Choroid plexus epithelial cell (primary cell): ENCODE results near the gene DEPDC5.
"Not testable (repeated sequence)": the region's sequence is repeated elsewhere in the genome, so short reads cannot be mapped to it uniquely, and the experiment has no call there.

Experiments
- DNase-seq: peaks from one replicate; pipeline ENCODE4 v3.0.0-alpha.2; 2010; ENCODE audit warnings: low read depth
- H3K4me3 ChIP-seq: 2 replicates; pipeline ENCODE4 v1.5.1; 2011; ENCODE audit warnings: low read depth, mild to moderate bottlenecking, control low read depth, low read length, moderate library complexity
- CTCF ChIP-seq: conservative IDR thresholded peaks from 2 replicates; pipeline ENCODE4 v1.5.1; 2011; ENCODE audit warnings: low read depth, mild to moderate bottlenecking, control low read depth, inconsistent platforms, low read length, moderate library complexity

The DEPDC5 gene

GRCh38 chr22:31757265-31757664 lies 3.4 kb downstream of the DEPDC5 start:
- DNase-seq, result peak; percentile 40
- no peak for TF ChIP-seq CTCF
- no peak overlapping the region for H3K4me3 ChIP-seq

GRCh38 chr22:31758860-31759259 lies 5.0 kb downstream of the DEPDC5 start:
- H3K4me3 ChIP-seq, DNase-seq: not testable (repeated sequence)

DNA sequence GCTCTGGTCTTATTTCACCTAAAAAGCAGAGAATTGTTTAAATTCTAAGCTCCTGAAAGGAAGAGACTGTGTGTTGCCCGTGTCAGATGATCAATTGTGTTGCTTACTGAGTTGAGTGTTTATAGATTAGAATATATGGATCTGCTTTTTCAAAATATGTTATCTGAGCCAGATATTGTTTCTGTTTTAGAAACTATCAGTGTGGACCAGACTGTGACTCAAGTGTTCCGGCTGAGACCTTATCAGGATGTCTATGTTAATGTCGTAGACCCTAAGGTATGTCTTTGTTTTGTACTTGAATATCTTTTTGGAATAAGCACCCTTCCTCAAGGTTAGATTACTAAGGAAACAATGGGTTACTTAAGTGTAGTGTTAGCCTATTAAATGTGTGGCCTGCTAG lies 11.0 kb downstream of the DEPDC5 start:
- no peak for TF ChIP-seq CTCF
- no peak overlapping the region for H3K4me3 ChIP-seq
- DNase-seq, result no peak

GRCh38 chr22:31768422-31769059 lies 14.7 kb downstream of the DEPDC5 start:
- no peak for DNase-seq
- no peak for TF ChIP-seq CTCF
- H3K4me3 ChIP-seq, result no peak overlapping the region

DNA sequence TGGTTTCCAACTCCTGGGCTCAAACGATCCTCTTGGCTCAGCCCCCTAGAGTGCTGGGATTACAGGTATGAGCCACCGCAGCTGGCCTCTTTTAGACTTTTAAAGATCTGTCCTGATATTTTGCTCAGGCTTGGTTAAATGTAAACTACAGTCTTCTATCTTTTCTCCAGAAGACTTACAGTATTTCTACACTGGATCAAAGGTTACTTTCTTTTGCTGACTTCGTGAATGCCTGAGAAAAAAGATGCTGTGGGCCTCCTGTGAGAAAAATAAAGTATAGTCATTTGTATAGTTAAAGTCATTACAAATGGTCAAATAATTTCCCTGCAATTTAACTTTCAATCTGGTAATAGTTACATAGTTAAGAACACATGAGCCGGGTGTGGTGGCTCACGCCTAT lies 19.6 kb downstream of the DEPDC5 start:
- H3K4me3 ChIP-seq, result no peak overlapping the region
- no peak for TF ChIP-seq CTCF
- no peak for DNase-seq

DNA sequence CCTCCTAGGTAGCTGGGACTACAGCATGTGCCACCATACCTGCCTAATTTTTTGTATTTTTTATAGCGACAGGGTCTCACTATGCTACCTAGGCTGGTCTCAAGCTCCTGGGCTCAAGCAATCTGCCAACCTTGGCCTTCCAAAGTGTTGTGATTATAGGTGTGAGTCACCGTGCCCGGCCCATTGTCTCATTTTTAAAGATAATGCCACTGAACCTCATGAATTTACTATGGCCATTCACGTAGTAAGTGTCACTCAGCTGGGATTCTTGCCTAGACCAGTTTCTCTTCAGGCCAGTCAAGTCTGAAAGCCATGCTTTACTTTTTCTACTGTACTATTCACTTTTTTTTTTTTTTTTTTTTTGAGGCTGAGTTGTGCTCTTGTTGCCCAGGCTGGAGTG lies 22.4 kb downstream of the DEPDC5 start:
- H3K4me3 ChIP-seq, result no peak overlapping the region
- DNase-seq, result no peak
- TF ChIP-seq CTCF, result no peak

DNA sequence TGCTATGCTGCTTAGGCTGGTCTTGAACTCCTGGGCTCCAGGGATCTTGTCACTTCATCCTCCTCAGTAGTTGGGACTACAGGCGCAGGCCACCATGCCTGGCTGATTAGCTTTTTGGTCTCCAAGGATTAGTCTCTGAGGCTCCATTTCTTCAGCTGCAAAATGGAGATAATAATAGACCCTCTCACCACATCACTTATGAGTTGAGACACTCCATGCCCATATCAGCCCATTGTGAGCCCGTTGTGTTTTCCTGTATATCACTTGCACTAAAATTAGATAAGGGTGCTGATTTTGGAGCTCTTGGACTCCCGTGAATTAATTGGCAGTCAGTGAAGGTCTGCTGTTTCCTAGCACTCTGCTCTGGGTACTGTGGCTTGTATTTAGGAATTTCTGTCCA lies 36.0 kb downstream of the DEPDC5 start:
- no peak overlapping the region for H3K4me3 ChIP-seq
- no peak for TF ChIP-seq CTCF

More for the DNA sequence above, 36.0 kb downstream of the DEPDC5 start:
- DNase-seq, result no peak
